HL-60 (cell line): ENCODE data around the gene HOXD8.

Experiments
- DNase-seq, 2 experiments: peaks; one replicate each; pipeline ENCODE4 v3.0.0-alpha.2; 2010 to 2020; ENCODE audit warnings: low read depth in 1 of 2, low spot score in 1 of 2
- H3K27ac ChIP-seq: fragments of 250-450 bp; sonication (Bioruptor Pico); replicated peaks from 2 replicates; pipeline ENCODE4 v1.5.1; 2020; ENCODE audit warnings: mild to moderate bottlenecking, moderate library complexity
- H3K27me3 ChIP-seq: fragments of 250-450 bp; sonication (Bioruptor Pico); 2 replicates; pipeline ENCODE4 v1.5.1; 2021; ENCODE audit warnings: mild to moderate bottlenecking, moderate library complexity; ENCODE audit not compliant: insufficient read depth, poor library complexity, severe bottlenecking
- H3K4me3 ChIP-seq: replicated peaks from 2 replicates; pipeline ENCODE4 v1.5.1; 2011; ENCODE audit warnings: mild to moderate bottlenecking, control low read depth, low read length; ENCODE audit not compliant: insufficient read depth
- GABPA ChIP-seq: IDR thresholded peaks from 2 replicates; pipeline ENCODE4 v1.6.1; 2012; ENCODE audit warnings: low read depth
- POLR2AphosphoS5 ChIP-seq: IDR thresholded peaks from 2 replicates; pipeline ENCODE4 v1.6.1; 2012; ENCODE audit warnings: low read depth
- SPI1 ChIP-seq: IDR thresholded peaks from 2 replicates; pipeline ENCODE4 v1.6.1; 2012; ENCODE audit warnings: low read depth, mild to moderate bottlenecking, borderline replicate concordance
- TF ChIP-seq, protein P1 (sequence below): IDR thresholded peaks from 2 replicates; pipeline ENCODE4 v1.6.1; 2012; ENCODE audit warnings: low read depth; ENCODE audit not compliant: insufficient replicate concordance
- TF ChIP-seq, protein P2 (sequence below): IDR thresholded peaks from one replicate; pipeline ENCODE4 v1.5.1; 2011; ENCODE audit warnings: low read length, control low read depth, inconsistent platforms; ENCODE audit not compliant: insufficient read depth

The HOXD8 gene

DNA sequence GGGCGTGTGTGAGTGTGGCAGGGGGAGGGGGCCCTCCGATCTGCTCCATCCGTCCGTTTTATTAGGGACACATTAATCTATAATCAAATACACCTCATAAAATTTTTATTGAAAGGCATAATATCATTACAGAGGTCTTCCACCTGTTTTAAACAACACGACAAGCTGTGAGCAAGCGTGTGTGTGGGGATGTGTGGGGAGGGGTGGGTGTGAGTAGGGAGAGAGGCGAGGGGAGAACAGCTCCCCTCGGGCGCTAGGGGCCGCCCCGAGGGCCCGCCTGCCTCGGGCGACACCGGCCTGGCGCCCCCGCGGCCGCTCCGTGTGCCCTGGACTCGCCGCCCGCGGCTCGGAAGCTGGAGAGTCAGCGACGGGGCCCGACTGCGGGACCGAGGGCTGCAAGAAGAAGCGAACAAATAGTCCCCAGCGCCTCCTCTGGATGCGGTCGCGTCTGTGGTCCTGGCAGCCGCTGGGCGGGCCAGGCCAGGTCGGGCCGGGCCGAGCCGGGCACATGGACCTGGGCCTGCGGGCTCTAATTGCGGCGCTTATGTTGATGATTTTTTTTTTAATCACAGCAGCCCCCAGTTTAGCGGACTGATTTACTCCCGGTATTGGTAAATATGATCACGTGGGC lies 7.3 kb upstream of the HOXD8 start:
- Histone ChIP-seq H3K27ac (no peak overlapping the region), H3K27me3 (peaks cover 92% of the 10 kb centered on the region), H3K4me3 (no peak overlapping the region)
- TF ChIP-seq GABPA (no peak), SPI1 (no peak), POLR2AphosphoS5 (no peak)
- TF ChIP-seq, protein P1, sequence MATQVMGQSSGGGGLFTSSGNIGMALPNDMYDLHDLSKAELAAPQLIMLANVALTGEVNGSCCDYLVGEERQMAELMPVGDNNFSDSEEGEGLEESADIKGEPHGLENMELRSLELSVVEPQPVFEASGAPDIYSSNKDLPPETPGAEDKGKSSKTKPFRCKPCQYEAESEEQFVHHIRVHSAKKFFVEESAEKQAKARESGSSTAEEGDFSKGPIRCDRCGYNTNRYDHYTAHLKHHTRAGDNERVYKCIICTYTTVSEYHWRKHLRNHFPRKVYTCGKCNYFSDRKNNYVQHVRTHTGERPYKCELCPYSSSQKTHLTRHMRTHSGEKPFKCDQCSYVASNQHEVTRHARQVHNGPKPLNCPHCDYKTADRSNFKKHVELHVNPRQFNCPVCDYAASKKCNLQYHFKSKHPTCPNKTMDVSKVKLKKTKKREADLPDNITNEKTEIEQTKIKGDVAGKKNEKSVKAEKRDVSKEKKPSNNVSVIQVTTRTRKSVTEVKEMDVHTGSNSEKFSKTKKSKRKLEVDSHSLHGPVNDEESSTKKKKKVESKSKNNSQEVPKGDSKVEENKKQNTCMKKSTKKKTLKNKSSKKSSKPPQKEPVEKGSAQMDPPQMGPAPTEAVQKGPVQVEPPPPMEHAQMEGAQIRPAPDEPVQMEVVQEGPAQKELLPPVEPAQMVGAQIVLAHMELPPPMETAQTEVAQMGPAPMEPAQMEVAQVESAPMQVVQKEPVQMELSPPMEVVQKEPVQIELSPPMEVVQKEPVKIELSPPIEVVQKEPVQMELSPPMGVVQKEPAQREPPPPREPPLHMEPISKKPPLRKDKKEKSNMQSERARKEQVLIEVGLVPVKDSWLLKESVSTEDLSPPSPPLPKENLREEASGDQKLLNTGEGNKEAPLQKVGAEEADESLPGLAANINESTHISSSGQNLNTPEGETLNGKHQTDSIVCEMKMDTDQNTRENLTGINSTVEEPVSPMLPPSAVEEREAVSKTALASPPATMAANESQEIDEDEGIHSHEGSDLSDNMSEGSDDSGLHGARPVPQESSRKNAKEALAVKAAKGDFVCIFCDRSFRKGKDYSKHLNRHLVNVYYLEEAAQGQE: no peak
- TF ChIP-seq, protein P2, sequence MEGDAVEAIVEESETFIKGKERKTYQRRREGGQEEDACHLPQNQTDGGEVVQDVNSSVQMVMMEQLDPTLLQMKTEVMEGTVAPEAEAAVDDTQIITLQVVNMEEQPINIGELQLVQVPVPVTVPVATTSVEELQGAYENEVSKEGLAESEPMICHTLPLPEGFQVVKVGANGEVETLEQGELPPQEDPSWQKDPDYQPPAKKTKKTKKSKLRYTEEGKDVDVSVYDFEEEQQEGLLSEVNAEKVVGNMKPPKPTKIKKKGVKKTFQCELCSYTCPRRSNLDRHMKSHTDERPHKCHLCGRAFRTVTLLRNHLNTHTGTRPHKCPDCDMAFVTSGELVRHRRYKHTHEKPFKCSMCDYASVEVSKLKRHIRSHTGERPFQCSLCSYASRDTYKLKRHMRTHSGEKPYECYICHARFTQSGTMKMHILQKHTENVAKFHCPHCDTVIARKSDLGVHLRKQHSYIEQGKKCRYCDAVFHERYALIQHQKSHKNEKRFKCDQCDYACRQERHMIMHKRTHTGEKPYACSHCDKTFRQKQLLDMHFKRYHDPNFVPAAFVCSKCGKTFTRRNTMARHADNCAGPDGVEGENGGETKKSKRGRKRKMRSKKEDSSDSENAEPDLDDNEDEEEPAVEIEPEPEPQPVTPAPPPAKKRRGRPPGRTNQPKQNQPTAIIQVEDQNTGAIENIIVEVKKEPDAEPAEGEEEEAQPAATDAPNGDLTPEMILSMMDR: no peak
- DNase-seq: no peak

DNA sequence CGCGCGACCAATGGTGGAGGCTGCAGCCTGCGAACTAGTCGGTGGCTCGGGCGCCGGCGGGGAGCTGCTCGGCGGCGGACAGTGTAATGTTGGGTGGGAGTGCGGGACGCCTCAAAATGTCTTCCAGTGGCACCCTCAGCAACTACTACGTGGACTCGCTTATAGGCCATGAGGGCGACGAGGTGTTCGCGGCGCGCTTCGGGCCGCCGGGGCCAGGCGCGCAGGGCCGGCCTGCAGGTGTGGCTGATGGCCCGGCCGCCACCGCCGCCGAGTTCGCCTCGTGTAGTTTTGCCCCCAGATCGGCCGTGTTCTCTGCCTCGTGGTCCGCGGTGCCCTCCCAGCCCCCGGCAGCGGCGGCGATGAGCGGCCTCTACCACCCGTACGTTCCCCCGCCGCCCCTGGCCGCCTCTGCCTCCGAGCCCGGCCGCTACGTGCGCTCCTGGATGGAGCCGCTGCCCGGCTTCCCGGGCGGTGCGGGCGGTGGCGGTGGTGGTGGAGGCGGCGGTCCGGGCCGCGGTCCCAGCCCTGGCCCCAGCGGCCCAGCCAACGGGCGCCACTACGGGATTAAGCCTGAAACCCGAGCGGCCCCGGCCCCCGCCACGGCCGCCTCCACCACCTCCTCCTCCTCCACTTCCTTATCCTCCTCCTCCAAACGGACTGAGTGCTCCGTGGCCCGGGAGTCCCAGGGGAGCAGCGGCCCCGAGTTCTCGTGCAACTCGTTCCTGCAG lies 6.7 kb upstream of the HOXD8 start, which contains the start of gene HOXD9:
HOXD9 (plus strand) TSS at position 37 of the 728 bp plus-strand sequence; CDS start at position 87, 50 bp downstream.
- peaks cover 92% of the 10 kb centered on the region for H3K27me3 ChIP-seq
- no peak for DNase-seq
- H3K4me3 ChIP-seq: no peak within 1 kb of the TSS
- TF ChIP-seq SPI1: no peak
- TF ChIP-seq, protein P2: no peak
- no peak for TF ChIP-seq POLR2AphosphoS5
- no peak for TF ChIP-seq GABPA
- TF ChIP-seq, protein P1: no peak
- no peak within 1 kb of the TSS for H3K27ac ChIP-seq

DNA sequence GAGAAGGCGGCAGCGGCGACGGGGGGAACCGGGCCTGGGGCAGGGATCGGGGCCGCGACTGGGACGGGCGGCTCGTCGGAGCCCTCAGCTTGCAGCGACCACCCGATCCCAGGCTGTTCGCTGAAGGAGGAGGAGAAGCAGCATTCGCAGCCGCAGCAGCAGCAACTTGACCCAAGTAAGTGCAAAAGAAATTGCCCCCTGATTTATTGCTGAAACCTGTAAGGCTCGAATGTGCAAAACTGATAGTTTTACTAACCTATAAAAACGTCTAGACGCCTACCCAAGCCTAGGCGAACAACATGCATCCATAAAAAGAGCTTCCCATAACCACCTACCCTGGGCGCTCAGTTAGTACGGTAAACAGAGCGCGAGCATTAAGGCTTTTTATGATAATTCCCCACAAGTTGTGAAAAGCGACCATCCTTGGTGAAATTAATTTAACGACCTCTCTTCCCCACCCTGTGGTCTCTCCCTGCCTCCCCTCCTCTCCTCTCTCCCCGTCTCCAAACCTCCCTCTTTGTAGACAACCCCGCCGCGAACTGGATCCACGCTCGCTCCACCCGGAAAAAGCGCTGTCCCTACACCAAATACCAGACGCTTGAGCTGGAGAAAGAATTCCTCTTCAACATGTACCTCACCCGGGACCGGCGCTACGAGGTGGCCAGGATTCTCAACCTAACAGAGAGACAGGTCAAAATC lies 5.9 kb upstream of the HOXD8 start:
- H3K27me3 ChIP-seq: peaks cover 93% of the 10 kb centered on the region
- no peak overlapping the region for H3K4me3 ChIP-seq
- DNase-seq: no peak
- no peak overlapping the region for H3K27ac ChIP-seq
- TF ChIP-seq SPI1: no peak
